Stomach (tissue), 4 donors: ENCODE measurements around the gene DOCK3.

ENCODE experiments used
- EP300 ChIP-seq: sonication (generic); formaldehyde crosslinking; IDR thresholded peaks from one replicate; pipeline ENCODE4 v1.6.1; 2017; ENCODE audit warnings: antibody characterized with exemption
- TF ChIP-seq, protein P1 (sequence below), 7 experiments: fragments of 450-650 bp in 4 of 7; fragments of 200-600 bp in 3 of 7; sonication (generic) in 3 of 7; IDR thresholded peaks; one replicate each; pipeline ENCODE4 v1.5.1; 2016 to 2019; ENCODE audit warnings: antibody characterized with exemption in 7 of 7, control low read depth in 2 of 7, mild to moderate bottlenecking in 1 of 7

DNA sequence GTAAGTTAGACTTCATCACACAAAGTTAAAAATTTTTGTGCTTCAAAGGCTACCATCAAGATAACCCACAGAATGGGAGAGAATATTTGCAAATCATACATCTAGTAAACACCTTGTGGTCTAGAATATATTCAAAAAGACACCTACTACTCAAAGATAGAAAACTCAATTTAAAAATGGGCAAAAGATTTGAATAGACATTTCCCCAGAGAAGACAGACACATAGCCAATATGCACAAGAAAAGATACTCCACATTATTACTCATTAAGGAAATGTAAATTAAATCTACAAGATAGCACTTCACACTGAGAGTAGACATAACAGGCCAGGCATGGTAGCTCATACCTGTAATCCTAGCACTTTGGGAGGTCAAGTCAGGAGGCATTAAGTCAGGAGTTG is 622.6 kb downstream of the DOCK3 start:
- no peak for TF ChIP-seq EP300
- TF ChIP-seq, protein P1, sequence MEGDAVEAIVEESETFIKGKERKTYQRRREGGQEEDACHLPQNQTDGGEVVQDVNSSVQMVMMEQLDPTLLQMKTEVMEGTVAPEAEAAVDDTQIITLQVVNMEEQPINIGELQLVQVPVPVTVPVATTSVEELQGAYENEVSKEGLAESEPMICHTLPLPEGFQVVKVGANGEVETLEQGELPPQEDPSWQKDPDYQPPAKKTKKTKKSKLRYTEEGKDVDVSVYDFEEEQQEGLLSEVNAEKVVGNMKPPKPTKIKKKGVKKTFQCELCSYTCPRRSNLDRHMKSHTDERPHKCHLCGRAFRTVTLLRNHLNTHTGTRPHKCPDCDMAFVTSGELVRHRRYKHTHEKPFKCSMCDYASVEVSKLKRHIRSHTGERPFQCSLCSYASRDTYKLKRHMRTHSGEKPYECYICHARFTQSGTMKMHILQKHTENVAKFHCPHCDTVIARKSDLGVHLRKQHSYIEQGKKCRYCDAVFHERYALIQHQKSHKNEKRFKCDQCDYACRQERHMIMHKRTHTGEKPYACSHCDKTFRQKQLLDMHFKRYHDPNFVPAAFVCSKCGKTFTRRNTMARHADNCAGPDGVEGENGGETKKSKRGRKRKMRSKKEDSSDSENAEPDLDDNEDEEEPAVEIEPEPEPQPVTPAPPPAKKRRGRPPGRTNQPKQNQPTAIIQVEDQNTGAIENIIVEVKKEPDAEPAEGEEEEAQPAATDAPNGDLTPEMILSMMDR (IDR thresholded peaks at IDR 0.05) = no peak
